ENCODE data around the gene GTF3C1. TPM values are rescaled to one million over a fixed set of nuclear protein-coding genes. Genes with fewer than 3 reads are reported as not detected.

GTF3C1 gene
- total RNA-seq, 1 experiment from 2014 or later = 121 TPM

DNA sequence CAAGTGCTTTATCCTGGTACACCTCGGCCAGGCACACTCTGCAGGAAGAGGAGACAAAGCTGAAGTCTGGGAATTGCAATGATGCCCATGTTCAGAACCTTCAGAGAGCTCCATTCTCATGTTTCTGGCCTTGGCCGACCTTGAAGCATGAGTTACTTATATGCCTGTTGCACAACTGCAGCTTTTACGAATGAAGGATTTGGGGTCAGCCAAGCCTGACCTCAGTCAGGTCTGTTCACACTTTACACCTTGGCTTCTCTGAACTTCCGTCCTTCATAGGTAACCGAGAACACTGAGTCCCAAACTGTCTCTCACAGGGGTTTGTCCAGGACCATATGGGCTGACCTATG lies 66.7 kb downstream of the GTF3C1 start:
- POLR2A ChIA-PET = no interaction called here
- no TSS peak for BruUV-seq (replicated peaks)

DNA sequence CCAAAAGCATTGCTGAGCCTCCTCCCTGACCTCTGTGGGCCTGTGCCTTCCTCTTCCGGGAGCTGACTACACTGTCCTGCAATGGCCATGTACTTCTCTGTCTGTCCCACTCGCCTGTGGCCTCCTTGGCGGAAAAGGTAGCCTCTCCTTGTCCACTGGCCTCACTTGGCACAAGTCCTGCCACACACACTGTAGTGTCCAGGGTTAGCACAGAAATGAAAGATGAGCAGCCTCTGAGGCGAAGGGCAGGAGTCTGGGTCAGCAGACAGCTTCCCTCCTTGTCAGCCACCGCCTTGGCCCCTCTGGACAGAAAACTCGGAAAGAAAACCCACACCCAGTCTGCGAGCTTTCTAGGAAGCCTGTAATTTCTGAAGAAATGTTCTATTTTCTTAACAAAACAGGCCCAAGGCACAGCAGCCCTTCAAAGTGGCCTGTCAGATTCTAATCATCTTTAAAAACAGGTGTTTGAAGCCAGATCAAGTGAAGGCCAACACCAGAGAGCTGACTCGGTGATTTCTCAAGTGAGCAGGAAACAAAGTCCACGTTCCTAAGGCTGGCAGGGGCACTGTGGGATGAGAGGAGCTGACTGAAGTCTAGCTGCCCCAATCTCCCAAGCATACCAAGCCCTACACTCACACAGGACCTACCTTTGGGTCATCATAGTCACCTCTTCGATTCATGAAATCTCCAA lies 67.2 kb downstream of the GTF3C1 start:
- no peaks in the 10 kb centered on the region for H3K4me1 ChIP-seq (ENCODE audit: control insufficient read depth, insufficient read depth, low read length)
- DNase-seq (ENCODE audit: low read depth, low spot score) (no peak), ATAC-seq (no peak)
- peaks cover 34% of the 10 kb centered on the region for H3K36me3 ChIP-seq (ENCODE audit: control insufficient read depth, insufficient read depth, low read length)
- intact Hi-C loops (cut with micrococcal nuclease; ENCODE audit: unreplicated experiment) (no loop called here), in situ Hi-C loops (cut with HindIII; ENCODE audit: low pct_unique_long_range_greater_than_20kb, low sequenced_read_pairs) (no loop called here)
- no TSS peak for BruUV-seq (replicated peaks)
- H3K4me3 ChIP-seq (ENCODE audit: low read depth in 2 of 2, low read length in 2 of 2) = no peak overlapping the region
- no peaks in the 10 kb centered on the region for H3K27me3 ChIP-seq (ENCODE audit: control insufficient read depth, insufficient read depth, low read length)
- no peaks in the 10 kb centered on the region for H3K9me3 ChIP-seq (ENCODE audit: control insufficient read depth, insufficient read depth, low read depth, low read length)
- TF ChIP-seq TCF7L2 (IDR thresholded peaks at IDR 0.05; ENCODE audit: low read depth, low read length) (no peak), CTCF (IDR thresholded peaks at IDR 0.05) (no peak)
- TF ChIP-seq, protein P1, sequence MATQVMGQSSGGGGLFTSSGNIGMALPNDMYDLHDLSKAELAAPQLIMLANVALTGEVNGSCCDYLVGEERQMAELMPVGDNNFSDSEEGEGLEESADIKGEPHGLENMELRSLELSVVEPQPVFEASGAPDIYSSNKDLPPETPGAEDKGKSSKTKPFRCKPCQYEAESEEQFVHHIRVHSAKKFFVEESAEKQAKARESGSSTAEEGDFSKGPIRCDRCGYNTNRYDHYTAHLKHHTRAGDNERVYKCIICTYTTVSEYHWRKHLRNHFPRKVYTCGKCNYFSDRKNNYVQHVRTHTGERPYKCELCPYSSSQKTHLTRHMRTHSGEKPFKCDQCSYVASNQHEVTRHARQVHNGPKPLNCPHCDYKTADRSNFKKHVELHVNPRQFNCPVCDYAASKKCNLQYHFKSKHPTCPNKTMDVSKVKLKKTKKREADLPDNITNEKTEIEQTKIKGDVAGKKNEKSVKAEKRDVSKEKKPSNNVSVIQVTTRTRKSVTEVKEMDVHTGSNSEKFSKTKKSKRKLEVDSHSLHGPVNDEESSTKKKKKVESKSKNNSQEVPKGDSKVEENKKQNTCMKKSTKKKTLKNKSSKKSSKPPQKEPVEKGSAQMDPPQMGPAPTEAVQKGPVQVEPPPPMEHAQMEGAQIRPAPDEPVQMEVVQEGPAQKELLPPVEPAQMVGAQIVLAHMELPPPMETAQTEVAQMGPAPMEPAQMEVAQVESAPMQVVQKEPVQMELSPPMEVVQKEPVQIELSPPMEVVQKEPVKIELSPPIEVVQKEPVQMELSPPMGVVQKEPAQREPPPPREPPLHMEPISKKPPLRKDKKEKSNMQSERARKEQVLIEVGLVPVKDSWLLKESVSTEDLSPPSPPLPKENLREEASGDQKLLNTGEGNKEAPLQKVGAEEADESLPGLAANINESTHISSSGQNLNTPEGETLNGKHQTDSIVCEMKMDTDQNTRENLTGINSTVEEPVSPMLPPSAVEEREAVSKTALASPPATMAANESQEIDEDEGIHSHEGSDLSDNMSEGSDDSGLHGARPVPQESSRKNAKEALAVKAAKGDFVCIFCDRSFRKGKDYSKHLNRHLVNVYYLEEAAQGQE (IDR thresholded peaks at IDR 0.05; ENCODE audit: insufficient read depth in 1 of 2, low read depth in 2 of 2, low read length in 1 of 2) = no peak
- POLR2A ChIA-PET = no interaction called here
- H3K27ac ChIP-seq (ENCODE audit: low read length) = no peak overlapping the region
- CTCF ChIA-PET = no interaction called here

More for the DNA sequence above, 66.7 kb downstream of the GTF3C1 start:
- no peak overlapping the region for H3K27ac ChIP-seq (ENCODE audit: low read length)
- no peak for DNase-seq (ENCODE audit: low read depth, low spot score)
- no peak overlapping the region for H3K4me3 ChIP-seq (ENCODE audit: low read depth in 2 of 2, low read length in 2 of 2)
- no peak for ATAC-seq
- no peaks in the 10 kb centered on the region for H3K9me3 ChIP-seq (ENCODE audit: control insufficient read depth, insufficient read depth, low read depth, low read length)
- intact Hi-C loops (cut with micrococcal nuclease; ENCODE audit: unreplicated experiment) (no loop called here), in situ Hi-C loops (cut with HindIII; ENCODE audit: low pct_unique_long_range_greater_than_20kb, low sequenced_read_pairs) (no loop called here)
- CTCF ChIA-PET = no interaction called here
- H3K27me3 ChIP-seq (ENCODE audit: control insufficient read depth, insufficient read depth, low read length) = no peaks in the 10 kb centered on the region
- H3K4me1 ChIP-seq (ENCODE audit: control insufficient read depth, insufficient read depth, low read length) = no peaks in the 10 kb centered on the region
- TF ChIP-seq, protein P1 (IDR thresholded peaks at IDR 0.05; ENCODE audit: insufficient read depth in 1 of 2, low read depth in 2 of 2, low read length in 1 of 2) = no peak
- TF ChIP-seq CTCF (IDR thresholded peaks at IDR 0.05) (no peak), POLR2AphosphoS5 (IDR thresholded peaks at IDR 0.05; ENCODE audit: low read depth, low read length) (no peak), TCF7L2 (IDR thresholded peaks at IDR 0.05; ENCODE audit: low read depth, low read length) (no peak), SIN3A (IDR thresholded peaks at IDR 0.05; ENCODE audit: borderline replicate concordance, insufficient read depth, low read depth, low read length) (no peak)
- H3K36me3 ChIP-seq (ENCODE audit: control insufficient read depth, insufficient read depth, low read length) = peaks cover 36% of the 10 kb centered on the region

Measured in Panc1 (cell line).